CD4-positive, alpha-beta T cell treated with Interleukin-6 for 4 hours (primary cell): ENCODE measurements around the gene C19orf25.
"Not testable (repeated sequence)": the region's sequence is repeated elsewhere in the genome, so short reads cannot be mapped to it uniquely, and the experiment has no call there.

Experiments used
- DNase-seq: peaks from one replicate; pipeline ENCODE4 v3.0.0-alpha.2; 2020; ENCODE audit warnings: mixed read lengths

Gene C19orf25

DNA sequence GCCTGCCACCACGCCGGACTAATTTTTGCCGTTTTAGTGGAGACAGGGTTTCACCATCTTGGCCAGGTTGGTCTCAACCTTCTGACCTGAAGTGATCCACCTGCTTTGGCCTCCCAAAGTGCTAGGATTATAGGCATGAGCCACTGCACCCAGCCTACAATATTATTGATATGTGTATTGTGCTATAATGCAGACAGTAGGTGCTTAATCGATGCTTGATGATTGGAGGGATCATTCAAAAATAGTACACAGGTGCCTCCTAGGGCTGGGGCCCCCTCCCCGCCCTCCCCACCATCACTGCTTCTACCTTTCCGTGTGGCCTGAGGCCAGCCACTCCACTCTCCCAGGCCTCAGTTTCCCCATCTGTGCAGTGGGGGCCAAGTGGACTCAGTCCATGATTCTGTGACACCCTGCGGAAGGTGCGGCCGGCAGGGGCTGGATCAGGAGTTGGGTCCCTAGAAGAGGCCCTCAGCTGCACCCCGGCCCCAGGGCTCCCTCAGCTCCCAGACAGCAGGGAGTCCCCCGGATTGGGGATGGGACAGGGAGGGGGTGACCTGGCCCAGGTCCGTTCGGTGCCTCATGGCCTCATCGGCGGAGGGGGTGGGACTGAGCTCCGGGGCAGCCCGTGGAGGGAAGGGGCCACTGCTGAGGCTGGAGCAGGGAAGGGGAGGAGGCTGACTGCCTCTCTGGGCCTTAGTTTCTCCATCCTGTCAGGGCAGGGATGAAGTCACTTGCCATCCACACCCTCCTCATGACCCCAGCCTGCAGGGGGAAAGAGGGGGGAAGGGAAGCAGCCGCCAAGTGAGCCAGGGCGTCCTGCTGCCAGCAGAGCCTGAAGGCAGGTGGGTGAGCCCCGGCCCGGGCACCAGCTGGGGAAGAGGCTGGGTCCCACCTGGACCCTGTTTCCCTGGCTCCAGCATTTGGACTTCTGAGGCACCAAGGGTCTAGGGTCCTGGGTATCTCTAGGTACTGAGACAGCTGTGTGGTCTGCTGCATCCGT is 32.6 kb upstream of the C19orf25 start:
- no peak for DNase-seq

DNA sequence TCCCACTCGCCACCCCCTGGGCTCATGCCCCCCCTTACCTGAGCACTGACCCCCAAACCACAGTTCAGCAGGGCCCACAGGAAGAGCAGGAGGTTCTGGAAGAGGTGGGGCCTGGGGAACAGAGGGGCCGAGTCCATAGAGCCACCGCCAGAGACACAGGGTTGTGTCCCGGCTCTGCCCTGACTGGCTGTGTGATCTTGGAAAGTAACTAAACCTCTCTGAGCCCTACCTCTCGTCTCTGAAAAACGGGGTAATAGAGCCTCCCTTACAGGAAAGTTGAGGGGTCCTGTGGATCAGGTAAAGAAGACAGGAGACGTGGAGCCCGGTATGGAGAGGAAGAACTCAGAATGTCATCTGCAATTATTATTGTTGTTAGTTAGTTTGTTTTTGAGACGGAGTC is 31.8 kb upstream of the C19orf25 start:
- DNase-seq: no peak

DNA sequence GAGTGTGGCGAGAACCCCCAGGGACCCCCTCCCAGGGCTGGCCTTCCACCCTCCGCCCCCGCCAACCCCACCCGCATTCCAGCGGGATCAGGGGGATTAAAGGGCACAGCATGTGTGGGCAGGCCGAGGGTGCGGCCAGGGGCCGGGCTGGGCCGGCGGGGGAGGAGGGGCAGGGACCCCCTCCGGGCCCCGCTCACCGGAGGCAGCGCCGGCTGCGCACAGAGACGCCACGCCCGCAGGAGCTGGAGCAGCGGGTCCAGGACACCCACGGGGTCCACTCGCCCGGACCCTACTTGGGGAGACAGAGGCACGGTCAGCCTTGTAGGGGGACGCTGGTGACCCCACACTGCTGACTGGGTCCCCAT is 31.4 kb upstream of the C19orf25 start:
- no peak for DNase-seq

- no peak for DNase-seq
These were observed 30.8 kb upstream of the C19orf25 start for GRCh38 chr19:1509602-1510441.

GRCh38 chr19:1508507-1508856 is 29.5 kb upstream of the C19orf25 start:
- no peak for DNase-seq

DNA sequence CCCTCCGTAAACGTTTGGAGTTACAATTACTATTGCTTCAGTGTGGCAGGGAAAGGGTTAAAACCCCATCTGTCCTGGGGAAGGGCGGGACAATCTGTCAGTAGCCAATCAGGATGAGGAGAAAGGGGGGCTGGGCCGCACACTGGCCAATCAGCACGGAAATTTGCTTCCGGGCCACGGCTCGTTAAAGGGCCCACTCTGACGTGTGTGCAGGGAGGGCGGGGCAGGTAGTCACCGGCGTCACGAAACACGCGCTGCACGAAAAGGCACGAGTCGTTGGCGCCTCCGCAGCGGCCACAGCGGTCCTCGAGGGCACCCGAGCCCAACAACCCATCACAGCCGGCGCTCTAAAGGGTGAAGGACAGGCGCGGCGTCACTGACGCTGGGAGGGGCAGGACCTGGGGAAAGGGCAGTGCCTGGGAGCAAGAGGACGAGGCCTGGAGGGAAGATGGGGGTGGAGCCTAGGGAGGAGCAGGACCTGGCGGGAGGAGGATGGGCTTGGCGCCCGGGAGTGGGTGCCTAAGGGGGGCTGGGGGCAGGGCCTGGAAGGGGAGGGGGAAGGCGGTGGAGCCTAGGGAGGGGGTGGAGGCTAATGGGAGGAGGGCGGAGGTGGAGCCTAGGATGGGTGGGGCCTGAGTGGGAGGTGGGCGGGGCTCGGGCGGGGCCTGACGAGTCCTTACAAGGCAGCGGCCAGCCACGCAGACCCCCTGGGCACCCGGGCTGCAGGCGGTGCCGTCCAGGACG is 28.9 kb upstream of the C19orf25 start:
- peak; percentile 94 for DNase-seq

- no peak for DNase-seq
These were observed 28.2 kb upstream of the C19orf25 start for GRCh38 chr19:1507192-1507660.

GRCh38 chr19:1505991-1506881 is 27.2 kb upstream of the C19orf25 start:
- DNase-seq: no peak

DNA sequence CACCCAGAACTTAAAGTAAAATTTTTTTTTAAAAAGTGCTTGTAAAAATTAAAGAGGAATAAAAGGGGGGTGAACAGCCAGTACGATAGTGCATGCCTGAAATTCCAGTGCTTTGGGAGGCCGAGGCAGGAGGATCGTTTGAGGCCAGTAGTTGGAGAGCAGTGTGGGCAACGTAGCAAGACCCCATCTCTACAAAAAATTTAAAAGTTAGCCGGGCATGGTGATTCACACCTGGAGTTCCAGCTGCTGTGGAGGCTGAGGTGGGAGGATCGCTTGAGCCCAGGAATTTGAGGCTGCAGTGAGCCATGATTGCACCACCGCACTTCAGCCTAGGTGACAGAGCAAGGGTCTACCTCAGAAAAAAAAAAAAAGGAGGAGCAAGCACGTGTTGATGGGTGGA is 26.0 kb upstream of the C19orf25 start:
- no peak for DNase-seq

DNA sequence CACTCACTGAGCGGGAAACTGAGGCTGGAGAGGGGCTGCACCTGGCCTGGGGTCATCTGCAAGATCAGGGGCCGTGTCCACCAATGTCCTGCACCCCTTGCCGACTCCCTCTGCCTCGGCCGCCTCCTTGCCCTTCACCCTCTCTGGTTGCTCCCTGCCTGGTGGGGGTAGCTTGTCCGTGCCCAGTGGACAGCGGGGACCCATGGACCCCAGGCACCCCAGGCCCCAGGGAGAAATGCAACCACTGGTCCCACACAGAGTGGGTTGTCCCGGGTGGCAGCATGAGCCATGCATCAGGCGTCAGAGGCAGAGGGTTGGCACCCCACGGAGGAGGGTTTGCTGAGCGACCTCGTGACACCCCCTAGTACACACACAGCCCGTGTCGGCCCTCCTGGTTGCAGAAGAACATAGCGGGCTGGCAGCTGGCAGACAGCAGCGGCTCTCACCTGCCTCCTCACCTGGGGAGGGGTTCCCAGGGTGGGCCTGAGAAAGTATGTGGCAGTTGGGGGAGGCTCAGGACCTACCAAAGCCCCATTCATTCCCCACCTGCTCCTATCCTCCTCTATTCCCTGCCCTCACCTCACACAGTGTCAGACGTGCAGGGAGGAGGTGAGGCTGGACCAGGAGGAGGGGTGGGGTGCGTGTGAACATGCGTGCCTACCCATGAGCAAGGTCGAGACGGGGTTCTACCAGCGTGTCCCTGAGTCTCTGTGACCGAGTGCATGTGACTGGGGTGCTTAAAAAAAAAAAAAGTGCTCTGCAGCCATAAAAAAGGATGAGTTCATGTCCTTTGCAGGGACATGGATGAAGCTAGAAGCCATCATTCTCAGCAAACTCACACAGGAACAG is 25.1 kb upstream of the C19orf25 start:
- DNase-seq: no peak

DNA sequence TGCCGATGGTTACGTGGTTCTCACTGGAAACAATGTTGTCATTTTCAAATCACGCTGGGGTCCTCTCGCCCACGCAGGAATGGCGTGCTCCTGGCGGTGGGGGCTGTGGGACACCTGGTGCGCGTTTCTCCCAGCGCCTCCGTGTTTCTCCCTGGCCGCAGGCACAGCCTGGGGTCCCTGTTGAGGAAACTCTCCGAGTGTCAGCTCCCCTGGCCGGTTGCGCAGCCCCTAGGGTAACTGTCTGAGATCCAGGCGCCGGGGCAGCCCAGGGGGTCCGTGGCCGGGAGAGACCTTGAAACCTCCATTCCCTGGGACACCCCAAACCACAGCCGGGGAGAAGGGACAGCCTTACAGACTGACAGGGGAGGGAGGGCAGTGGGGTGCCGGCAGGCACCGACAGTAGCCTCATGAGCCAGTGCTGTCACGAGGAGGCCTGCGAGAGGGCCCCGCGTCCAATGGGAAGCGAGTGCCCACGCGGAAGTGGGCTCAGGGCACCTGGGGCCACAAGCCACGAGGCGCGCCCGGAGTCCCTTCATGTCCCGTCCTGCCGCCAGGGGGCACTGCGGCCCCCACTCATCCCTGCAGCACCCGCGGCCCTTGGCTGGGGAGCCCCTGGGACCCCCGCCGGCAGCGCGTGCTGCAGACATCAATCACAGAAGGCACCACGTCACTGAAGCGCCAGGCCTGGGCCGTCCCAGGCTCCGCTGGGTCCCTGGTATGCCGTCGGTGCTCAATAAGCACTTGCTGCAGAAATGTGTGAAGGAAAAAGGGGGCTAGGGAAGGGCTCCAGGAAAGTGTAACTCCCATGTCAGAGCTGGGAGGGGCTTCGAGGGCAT is 24.3 kb upstream of the C19orf25 start:
- DNase-seq: peak; percentile 77

GRCh38 chr19:1502433-1503088 is 23.5 kb upstream of the C19orf25 start:
- DNase-seq: no peak

DNA sequence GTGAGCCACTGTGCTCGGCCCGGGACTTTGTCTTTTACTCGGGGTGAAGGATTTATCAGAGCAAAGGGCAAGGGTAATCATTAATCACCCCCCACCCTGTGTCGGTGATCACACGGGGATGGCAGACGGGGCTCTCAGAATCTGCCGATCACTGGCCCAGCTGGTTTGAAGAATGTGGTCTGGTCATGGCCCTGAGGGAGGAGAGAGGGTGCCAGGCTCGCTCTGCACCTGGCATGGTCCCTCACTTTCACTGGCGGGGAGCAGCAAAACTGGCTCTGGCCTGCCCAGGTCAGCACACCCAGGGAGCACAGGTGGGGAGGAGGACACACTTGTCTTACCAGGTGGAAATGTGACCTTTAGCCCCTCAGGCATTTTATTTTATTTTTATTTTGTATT is 22.2 kb upstream of the C19orf25 start:
- DNase-seq: no peak

DNA sequence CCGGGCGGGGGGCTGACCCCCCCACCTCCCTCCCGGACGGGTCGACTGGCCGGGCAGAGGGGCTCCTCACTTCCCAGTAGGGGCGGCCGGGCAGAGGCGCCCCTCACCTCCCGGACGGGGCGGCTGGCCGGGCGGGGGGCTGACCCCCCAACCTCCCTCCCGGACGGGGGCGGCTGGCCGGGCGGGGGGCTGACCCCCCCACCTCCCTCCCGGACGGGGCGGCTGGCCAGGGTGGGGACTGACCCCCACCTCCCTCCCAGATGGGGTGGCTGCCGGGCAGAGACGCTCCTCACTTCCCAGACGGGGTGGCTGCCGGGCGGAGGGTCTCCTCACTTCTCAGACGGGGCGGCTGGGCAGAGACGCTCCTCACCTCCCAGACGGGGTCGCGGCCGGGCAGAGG is 20.2 kb upstream of the C19orf25 start:
- not testable (repeated sequence) for DNase-seq

DNA sequence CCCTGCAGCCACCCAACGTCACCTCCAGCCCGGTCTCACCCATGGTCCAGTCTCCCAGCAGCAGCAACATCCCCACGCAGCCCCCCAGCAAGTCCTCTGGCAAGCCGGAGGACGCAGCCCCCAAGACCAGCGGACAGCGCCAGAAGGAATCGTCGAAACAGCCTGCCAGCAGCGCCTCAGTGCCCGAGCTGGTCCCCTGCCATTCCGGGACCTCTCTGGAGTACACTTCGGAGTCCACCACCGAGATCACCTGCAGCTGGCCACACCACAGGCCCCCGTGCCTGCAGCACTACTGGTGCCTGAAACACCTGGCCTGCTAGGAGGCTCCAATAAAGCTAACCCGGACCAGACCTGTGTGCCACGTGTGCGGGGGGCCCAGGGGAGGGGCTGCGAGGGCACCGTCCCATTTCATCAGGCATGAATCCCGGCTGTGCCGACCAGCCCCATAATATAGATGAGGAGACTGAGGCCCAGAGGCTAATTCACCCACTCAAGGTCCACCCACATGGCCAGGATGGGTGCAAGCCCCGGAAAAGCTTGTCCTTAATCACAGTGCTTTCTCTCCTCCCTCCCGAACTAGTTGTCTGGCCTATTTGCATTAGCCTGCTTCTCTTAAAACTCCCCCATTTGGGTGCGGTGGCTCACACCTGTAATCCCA is 18.7 kb upstream of the C19orf25 start:
- no peak for DNase-seq

- no peak for DNase-seq
These were observed 17.9 kb upstream of the C19orf25 start for GRCh38 chr19:1496714-1497577.

DNA sequence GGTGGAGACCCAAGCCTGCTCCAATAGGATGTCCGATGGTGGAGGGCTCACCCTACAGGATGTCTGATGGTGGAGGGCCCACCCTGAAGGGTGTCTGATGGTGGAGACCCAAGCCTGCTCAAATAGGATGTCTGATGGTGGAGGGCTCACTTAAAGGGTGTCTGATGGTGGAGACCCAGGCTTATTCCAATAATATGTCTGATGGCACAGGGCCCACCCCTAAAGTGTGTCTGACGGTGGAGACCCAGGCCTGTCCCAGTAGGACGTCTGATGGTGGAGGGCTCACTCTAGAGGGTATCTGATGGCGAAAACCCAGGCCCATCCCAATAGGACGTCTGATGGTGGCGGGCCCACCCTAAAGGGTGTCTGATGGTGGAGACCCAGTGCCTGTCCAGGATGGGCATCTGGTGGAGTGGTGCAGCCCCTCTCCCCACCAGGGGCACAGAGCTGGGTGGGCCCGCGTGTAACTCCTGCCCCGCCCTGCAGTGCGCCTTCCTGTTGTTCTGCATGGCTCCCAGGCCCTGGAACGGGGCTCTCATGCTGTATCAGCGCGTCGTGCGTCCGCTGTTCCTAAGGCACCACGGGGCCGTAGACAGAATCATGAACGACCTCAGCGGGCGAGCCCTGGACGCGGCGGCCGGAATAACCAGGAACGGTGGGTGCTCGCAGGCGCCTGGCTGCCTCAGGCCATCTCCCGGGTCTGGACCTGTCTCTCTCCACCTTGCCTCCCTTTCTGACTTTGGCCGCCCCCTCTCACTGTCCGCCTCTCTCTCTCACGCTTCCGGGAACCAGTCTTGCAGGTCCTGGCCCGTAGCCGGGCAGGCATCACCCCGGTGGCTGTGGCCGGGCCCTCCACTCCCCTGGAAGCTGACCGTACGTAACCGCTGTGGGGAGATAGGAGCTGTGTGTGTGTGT is 17.0 kb upstream of the C19orf25 start:
- DNase-seq: no peak
